Measurements from ENCODE around the gene BCL3. TPM values are rescaled to one million over a fixed set of nuclear protein-coding genes. Genes with fewer than 3 reads are reported as not detected.

The BCL3 gene
- total RNA-seq, 6 experiments from 2014 or later = 12.9 to 20.1 (median 16.7) TPM

DNA sequence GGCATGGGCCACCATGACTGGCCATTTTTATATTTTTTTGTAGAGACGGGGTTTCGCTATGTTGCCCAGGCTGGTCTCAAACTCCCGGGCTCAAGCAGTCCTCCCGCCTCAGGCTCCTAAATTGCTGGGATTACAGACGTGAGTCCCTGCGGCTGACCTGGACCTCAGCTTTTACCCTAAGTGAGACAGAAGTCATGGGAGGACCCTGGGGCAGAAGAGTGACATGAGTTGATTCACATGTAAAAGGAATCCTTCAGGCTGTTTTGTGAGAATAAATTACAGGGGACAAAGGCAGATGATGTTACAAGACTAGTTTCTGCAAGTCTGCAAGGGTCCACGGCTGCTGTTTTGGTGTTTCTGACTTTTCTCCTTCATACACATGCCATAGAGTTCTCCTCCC, 57.8 kb downstream of the BCL3 start:
- Mint-ChIP-seq H3K36me3 (ENCODE audit: low read depth) (no peaks in the 10 kb centered on the region), H3K27ac (no peak overlapping the region), H3K9me3 (no peaks in the 10 kb centered on the region), H3K4me3 (no peak overlapping the region), H3K27me3 (ENCODE audit: insufficient read depth) (peaks cover 13% of the 10 kb centered on the region), H3K4me1 (ENCODE audit: low read depth) (peaks cover 7% of the 10 kb centered on the region)
- no peak for DNase-seq
- TF ChIP-seq, protein P1, sequence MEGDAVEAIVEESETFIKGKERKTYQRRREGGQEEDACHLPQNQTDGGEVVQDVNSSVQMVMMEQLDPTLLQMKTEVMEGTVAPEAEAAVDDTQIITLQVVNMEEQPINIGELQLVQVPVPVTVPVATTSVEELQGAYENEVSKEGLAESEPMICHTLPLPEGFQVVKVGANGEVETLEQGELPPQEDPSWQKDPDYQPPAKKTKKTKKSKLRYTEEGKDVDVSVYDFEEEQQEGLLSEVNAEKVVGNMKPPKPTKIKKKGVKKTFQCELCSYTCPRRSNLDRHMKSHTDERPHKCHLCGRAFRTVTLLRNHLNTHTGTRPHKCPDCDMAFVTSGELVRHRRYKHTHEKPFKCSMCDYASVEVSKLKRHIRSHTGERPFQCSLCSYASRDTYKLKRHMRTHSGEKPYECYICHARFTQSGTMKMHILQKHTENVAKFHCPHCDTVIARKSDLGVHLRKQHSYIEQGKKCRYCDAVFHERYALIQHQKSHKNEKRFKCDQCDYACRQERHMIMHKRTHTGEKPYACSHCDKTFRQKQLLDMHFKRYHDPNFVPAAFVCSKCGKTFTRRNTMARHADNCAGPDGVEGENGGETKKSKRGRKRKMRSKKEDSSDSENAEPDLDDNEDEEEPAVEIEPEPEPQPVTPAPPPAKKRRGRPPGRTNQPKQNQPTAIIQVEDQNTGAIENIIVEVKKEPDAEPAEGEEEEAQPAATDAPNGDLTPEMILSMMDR (IDR thresholded peaks at IDR 0.05) = no peak

DNA sequence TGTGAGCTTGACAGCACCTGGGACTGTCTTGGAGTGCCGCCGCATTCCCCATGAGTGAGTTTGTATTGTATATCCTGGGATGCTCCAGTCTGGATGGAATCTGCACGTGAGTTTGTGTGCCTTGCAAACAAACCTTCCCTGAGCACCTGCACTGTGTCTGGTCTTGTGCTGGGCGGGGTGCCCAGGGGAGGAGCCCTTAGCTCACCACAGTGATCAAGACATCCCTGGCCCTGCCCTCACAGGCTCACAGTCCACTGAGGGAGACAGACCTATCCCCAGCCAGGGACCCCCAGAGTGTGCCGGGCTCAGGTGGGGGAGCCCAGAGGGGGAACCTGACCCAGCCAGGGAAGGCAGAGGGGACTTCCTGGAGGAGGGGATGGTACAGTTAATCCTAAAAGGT, 58.7 kb downstream of the BCL3 start:
- TF ChIP-seq, protein P1 (IDR thresholded peaks at IDR 0.05) = no peak
- no peaks in the 10 kb centered on the region for H3K36me3 Mint-ChIP-seq (ENCODE audit: low read depth)
- DNase-seq = no peak
- H3K4me1 Mint-ChIP-seq (ENCODE audit: low read depth) = peaks cover 7% of the 10 kb centered on the region
- H3K4me3 Mint-ChIP-seq = no peak overlapping the region
- peaks cover 15% of the 10 kb centered on the region for H3K27me3 Mint-ChIP-seq (ENCODE audit: insufficient read depth)
- H3K27ac Mint-ChIP-seq = no peak overlapping the region
- no peaks in the 10 kb centered on the region for H3K9me3 Mint-ChIP-seq

DNA sequence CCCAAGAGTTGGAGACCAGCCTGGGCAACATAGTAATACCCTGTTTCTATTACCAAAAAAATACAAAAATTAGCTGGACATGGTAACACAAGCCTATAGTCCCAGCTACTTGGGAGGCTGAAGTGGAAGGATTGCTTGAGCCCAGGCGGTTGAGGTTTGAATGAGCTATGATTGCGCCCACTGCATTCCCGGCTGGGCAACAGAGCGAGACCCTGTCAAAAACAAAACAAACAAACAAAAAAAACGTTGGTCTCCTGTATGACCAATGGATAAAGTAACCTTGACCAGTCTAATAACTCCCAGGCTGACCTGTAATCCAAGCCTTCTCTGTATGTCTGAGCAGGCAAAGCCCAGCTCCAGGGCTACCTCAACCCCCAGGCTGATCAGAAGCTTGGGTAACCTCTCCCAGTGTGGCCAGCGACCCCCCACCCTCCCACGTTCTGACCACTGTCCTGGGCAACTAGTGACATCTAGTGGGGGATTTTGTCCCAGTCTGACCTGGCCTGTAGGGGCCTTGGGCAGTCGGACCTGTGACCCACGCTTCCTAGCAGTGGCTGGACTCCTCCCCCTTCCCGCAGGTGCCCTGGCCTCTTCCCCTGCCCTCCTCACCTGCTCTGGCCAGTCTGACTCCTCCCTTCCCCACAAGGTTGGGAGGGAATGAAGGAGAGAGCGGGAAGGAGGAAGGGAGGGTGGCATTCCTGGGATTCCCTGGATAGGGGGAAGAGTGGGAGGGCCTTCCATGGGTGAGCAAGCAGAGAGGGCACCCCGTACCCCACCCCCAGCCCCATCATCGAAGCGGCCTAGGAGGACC, 59.3 kb downstream of the BCL3 start:
- no peaks in the 10 kb centered on the region for H3K36me3 Mint-ChIP-seq (ENCODE audit: low read depth)
- no peaks in the 10 kb centered on the region for H3K9me3 Mint-ChIP-seq
- peak overlapping the region; percentile 71 for H3K4me3 Mint-ChIP-seq
- DNase-seq = no peak
- peaks cover 7% of the 10 kb centered on the region for H3K4me1 Mint-ChIP-seq (ENCODE audit: low read depth)
- H3K27ac Mint-ChIP-seq = peak overlapping the region; percentile 41; the same call in 1 of the 2 replicates
- H3K27me3 Mint-ChIP-seq (ENCODE audit: insufficient read depth) = peaks cover 17% of the 10 kb centered on the region
- TF ChIP-seq, protein P1 (IDR thresholded peaks at IDR 0.05) = peak; percentile 74

DNA sequence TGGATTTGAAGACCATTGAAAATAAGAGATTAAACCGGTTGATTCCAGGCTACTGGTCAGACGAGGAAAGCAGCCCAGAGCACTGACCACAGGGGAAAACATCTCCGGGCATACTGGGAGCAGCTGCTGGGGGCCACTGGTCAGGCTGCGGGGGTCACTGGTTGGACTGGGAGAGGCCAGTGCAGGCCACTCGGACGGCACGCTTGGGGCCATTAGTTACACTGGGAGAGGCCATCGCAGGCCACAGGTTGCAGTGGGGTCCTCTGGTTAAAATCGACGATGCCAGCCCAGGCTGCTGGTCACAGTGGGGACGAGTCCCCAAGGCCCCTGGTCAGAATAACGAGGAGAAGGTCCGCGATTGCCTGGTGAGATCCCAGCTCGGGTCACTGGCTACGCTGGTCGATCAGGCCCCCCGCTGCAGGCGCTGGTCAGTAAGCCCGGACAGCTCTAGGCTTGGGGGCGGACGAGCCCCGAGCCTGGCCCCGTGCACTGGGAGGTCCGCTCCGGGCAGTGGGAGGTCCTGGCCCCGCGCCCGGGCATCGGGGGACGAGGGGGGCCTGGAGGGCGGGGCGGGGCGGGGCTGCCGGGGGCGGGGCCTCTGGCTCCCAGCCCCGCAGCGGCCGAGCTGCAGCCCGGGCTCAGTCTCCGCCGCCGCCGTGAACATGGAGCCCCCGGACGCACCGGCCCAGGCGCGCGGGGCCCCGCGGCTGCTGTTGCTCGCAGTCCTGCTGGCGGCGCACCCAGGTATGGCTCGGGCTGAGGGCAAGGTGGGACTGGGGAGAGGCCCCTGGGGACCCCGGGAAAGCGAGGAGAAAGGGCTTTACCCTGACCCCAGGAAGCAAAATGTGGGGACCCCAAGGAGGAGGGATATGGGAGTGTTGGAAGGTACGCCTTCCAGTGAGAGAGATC, 60.2 kb downstream of the BCL3 start, which contains the start of gene BCAM:
Gene BCAM (plus strand): TSS at position 641 of the 909 bp plus-strand sequence. CDS start 22 bp downstream, at position 663.
- Mint-ChIP-seq H3K27ac (peak within 1 kb of the TSS; percentile 41; the same call in 1 of the 2 replicates), H3K4me3 (peak within 1 kb of the TSS; percentile 75), H3K27me3 (ENCODE audit: insufficient read depth) (peaks cover 17% of the 10 kb centered on the region), H3K9me3 (no peaks in the 10 kb centered on the region), H3K4me1 (ENCODE audit: low read depth) (peaks cover 7% of the 10 kb centered on the region), H3K36me3 (ENCODE audit: low read depth) (no peaks in the 10 kb centered on the region; the same call in 1 of the 2 replicates)
- DNase-seq = no peak
- TF ChIP-seq, protein P1 (IDR thresholded peaks at IDR 0.05) = no peak

Small RNA genes within 50 kb of the gene (microRNA-seq; reads per million reads assigned to microRNA genes)
- not detected for gene MIR8085

Other genes starting within 250 kb of the BCL3 start
- 1 to 10 TPM; 4.2 to 6.5 (median 5.8) TPM for gene ZNF180, start 248.2 kb upstream of the BCL3 start, total RNA-seq (2021; fragmentation: NEBNext Ultra II Directional; extraction: Animal tissue kit (Norgen Biotek cat#: 25700))
- gene CEACAM20, start 219.0 kb upstream of the BCL3 start, total RNA-seq (2021; fragmentation: NEBNext Ultra II Directional; extraction: Animal tissue kit (Norgen Biotek cat#: 25700)) = not detected
- gene IGSF23, start 135.1 kb upstream of the BCL3 start, total RNA-seq (2021; fragmentation: NEBNext Ultra II Directional; extraction: Animal tissue kit (Norgen Biotek cat#: 25700)) = not detected
- gene PVR, start 104.8 kb upstream of the BCL3 start, total RNA-seq (2021; fragmentation: NEBNext Ultra II Directional; extraction: Animal tissue kit (Norgen Biotek cat#: 25700)) = 10 to 100 TPM; 45.9 to 76.2 (median 54.3) TPM
- gene CEACAM19, start 77.2 kb upstream of the BCL3 start, total RNA-seq (2021; fragmentation: NEBNext Ultra II Directional; extraction: Animal tissue kit (Norgen Biotek cat#: 25700)) = 1 to 10 TPM; 1.8 to 2.5 (median 2.1) TPM
- gene CEACAM16, start 49.6 kb upstream of the BCL3 start, total RNA-seq (2021; fragmentation: NEBNext Ultra II Directional; extraction: Animal tissue kit (Norgen Biotek cat#: 25700)) = not detected
- gene CBLC, start 29.2 kb downstream of the BCL3 start, total RNA-seq (2021; fragmentation: NEBNext Ultra II Directional; extraction: Animal tissue kit (Norgen Biotek cat#: 25700)) = not detected
- 1 to 10 TPM; 5.5 to 6.2 (median 6.0) TPM for gene BCAM, start 60.4 kb downstream of the BCL3 start, total RNA-seq (2021; fragmentation: NEBNext Ultra II Directional; extraction: Animal tissue kit (Norgen Biotek cat#: 25700))
- gene NECTIN2, start 97.6 kb downstream of the BCL3 start, total RNA-seq (2021; fragmentation: NEBNext Ultra II Directional; extraction: Animal tissue kit (Norgen Biotek cat#: 25700)) = 100 to 1,000 TPM; 126 to 152 (median 148) TPM
- gene TOMM40, start 142.5 kb downstream of the BCL3 start, total RNA-seq (2021; fragmentation: NEBNext Ultra II Directional; extraction: Animal tissue kit (Norgen Biotek cat#: 25700)) = 100 to 1,000 TPM in 1 of 6 experiments, 10 to 100 TPM in 5; 79.8 to 107 (median 92.2) TPM
- gene APOE, start 157.1 kb downstream of the BCL3 start, total RNA-seq (2021; fragmentation: NEBNext Ultra II Directional; extraction: Animal tissue kit (Norgen Biotek cat#: 25700)) = 1 to 10 TPM; 1.9 to 6.5 (median 2.5) TPM
- 1 to 10 TPM in 5 of 6 experiments, not detected in 1; 1.4 to 6.8 (median 2.4) TPM for gene APOC1, start 165.9 kb downstream of the BCL3 start, total RNA-seq (2021; fragmentation: NEBNext Ultra II Directional; extraction: Animal tissue kit (Norgen Biotek cat#: 25700))
- gene APOC4, start 193.5 kb downstream of the BCL3 start, total RNA-seq (2021; fragmentation: NEBNext Ultra II Directional; extraction: Animal tissue kit (Norgen Biotek cat#: 25700)) = not detected
- gene APOC2, start 197.3 kb downstream of the BCL3 start, total RNA-seq (2021; fragmentation: NEBNext Ultra II Directional; extraction: Animal tissue kit (Norgen Biotek cat#: 25700)) = not detected
- gene CLPTM1, start 206.7 kb downstream of the BCL3 start, total RNA-seq (2021; fragmentation: NEBNext Ultra II Directional; extraction: Animal tissue kit (Norgen Biotek cat#: 25700)) = 100 to 1,000 TPM; 160 to 184 (median 172) TPM